ENCODE results near the gene DSTYK.
"Not testable (repeated sequence)": the region's sequence is repeated elsewhere in the genome, so short reads cannot be mapped to it uniquely, and the experiment has no call there.

DSTYK gene

GRCh38 chr1:205183676-205184335, 27.7 kb downstream of the DSTYK start:
- no peak overlapping the region for H3K4me3 ChIP-seq (ENCODE audit: control insufficient read depth, low read depth, low read length)
- TF ChIP-seq CTCF (conservative IDR thresholded peaks at IDR 0.05; ENCODE audit: control insufficient read depth, insufficient read depth, low read depth, low read length) = no peak
- peak; percentile 67 for DNase-seq (ENCODE audit: low read depth)

GRCh38 chr1:205182930-205183329, 28.6 kb downstream of the DSTYK start:
- no peak overlapping the region for H3K4me3 ChIP-seq (ENCODE audit: control insufficient read depth, low read depth, low read length)
- DNase-seq (ENCODE audit: low read depth) = no peak
- TF ChIP-seq CTCF (conservative IDR thresholded peaks at IDR 0.05; ENCODE audit: control insufficient read depth, insufficient read depth, low read depth, low read length) = no peak

- H3K4me3 ChIP-seq (ENCODE audit: control insufficient read depth, low read depth, low read length); DNase-seq (ENCODE audit: low read depth): not testable (repeated sequence)
Measured at GRCh38 chr1:205180331-205180730, 31.2 kb downstream of the DSTYK start.

GRCh38 chr1:205179842-205180241, 31.7 kb downstream of the DSTYK start:
- TF ChIP-seq CTCF (conservative IDR thresholded peaks at IDR 0.05; ENCODE audit: control insufficient read depth, insufficient read depth, low read depth, low read length) = no peak
- DNase-seq (ENCODE audit: low read depth) = peak; percentile 37
- no peak overlapping the region for H3K4me3 ChIP-seq (ENCODE audit: control insufficient read depth, low read depth, low read length)

GRCh38 chr1:205172729-205173366, 38.7 kb downstream of the DSTYK start:
- DNase-seq (ENCODE audit: low read depth) = peak; percentile 98
- no peak for TF ChIP-seq CTCF (conservative IDR thresholded peaks at IDR 0.05; ENCODE audit: control insufficient read depth, insufficient read depth, low read depth, low read length)
- H3K4me3 ChIP-seq (ENCODE audit: control insufficient read depth, low read depth, low read length) = no peak overlapping the region

GRCh38 chr1:205171369-205171768, 40.1 kb downstream of the DSTYK start:
- DNase-seq (ENCODE audit: low read depth) = no peak
- no peak overlapping the region for H3K4me3 ChIP-seq (ENCODE audit: control insufficient read depth, low read depth, low read length)
- TF ChIP-seq CTCF (conservative IDR thresholded peaks at IDR 0.05; ENCODE audit: control insufficient read depth, insufficient read depth, low read depth, low read length) = no peak

GRCh38 chr1:205170532-205171269, 40.8 kb downstream of the DSTYK start:
- no peak for DNase-seq (ENCODE audit: low read depth)
- no peak overlapping the region for H3K4me3 ChIP-seq (ENCODE audit: control insufficient read depth, low read depth, low read length)
- TF ChIP-seq CTCF (conservative IDR thresholded peaks at IDR 0.05; ENCODE audit: control insufficient read depth, insufficient read depth, low read depth, low read length) = no peak

Data from fibroblast of mammary gland (primary cell).